ENCODE results near the gene ACADS. TPM values are rescaled to one million over a fixed set of nuclear protein-coding genes. Genes with fewer than 3 reads are reported as not detected.

ACADS gene
- total RNA-seq, 1 donor from 2014 or later: 20.0 TPM

DNA sequence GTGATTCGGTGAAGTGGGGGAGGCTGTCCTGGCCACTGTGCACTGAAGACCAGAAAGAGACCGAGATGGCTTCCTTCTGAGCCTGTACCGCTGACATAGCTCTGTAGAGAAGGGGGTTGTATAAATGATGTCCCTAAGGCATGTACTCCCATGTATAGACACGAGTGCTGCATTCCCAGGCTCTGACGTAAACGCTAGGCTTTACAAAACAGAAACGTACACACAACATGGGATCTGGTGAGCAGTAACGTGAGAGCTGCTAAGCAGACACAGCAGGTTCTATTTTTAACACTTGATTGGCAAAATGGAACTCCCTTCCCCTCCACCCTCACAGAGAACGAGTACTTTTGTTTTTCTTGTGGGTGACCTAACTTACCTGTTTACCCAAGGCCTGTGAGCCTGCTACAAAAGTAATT lies 35.9 kb downstream of the ACADS start:
- peak; percentile 60 for DNase-seq (ENCODE audit: low read depth)
- H3K36me3 ChIP-seq (ENCODE audit: control insufficient read depth, insufficient read depth, low read length): no peaks in the 10 kb centered on the region

DNA sequence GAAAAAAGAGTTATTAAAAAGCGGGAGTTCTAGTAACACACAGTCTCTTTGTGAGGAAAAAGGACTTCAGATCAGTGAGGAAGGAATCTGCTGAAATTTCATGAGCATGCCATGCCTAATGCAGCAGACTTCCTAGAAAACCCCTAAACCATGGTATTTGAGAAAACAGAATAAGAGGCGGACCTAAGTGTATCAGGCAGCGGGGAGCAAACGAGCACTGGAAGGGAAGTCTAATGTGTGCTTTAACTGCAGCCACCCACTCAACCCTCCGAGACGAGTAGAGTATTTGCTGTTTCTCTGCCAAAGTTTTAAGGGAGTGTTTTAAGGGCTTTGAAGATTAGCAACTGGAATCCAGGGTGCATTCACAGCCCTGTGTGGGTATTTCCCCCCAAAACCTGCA lies 36.5 kb downstream of the ACADS start:
- no peak for TF ChIP-seq CTCF (IDR thresholded peaks at IDR 0.05; ENCODE audit: insufficient read depth, low read length, poor library complexity, severe bottlenecking)
- Histone ChIP-seq H3K36me3 (ENCODE audit: control insufficient read depth, insufficient read depth, low read length) (no peaks in the 10 kb centered on the region), H3K4me3 (ENCODE audit: low read depth, low read length) (no peak overlapping the region), H3K27me3 (ENCODE audit: control insufficient read depth, insufficient read depth, low read length) (no peaks in the 10 kb centered on the region)
- no peak for DNase-seq (ENCODE audit: low read depth)

More for the DNA sequence above, 35.9 kb downstream of the ACADS start:
- Histone ChIP-seq H3K27me3 (ENCODE audit: control insufficient read depth, insufficient read depth, low read length) (no peaks in the 10 kb centered on the region), H3K4me3 (ENCODE audit: low read depth, low read length) (no peak overlapping the region)
- TF ChIP-seq CTCF (IDR thresholded peaks at IDR 0.05; ENCODE audit: insufficient read depth, low read length, poor library complexity, severe bottlenecking): no peak

- H3K27me3 ChIP-seq (ENCODE audit: control insufficient read depth, insufficient read depth, low read length): no peaks in the 10 kb centered on the region
- no peak for DNase-seq (ENCODE audit: low read depth)
- no peak overlapping the region for H3K4me3 ChIP-seq (ENCODE audit: low read depth, low read length)
- no peaks in the 10 kb centered on the region for H3K36me3 ChIP-seq (ENCODE audit: control insufficient read depth, insufficient read depth, low read length)
- no peak for TF ChIP-seq CTCF (IDR thresholded peaks at IDR 0.05; ENCODE audit: insufficient read depth, low read length, poor library complexity, severe bottlenecking)
These were observed 37.6 kb downstream of the ACADS start for GRCh38 chr12:120763250-120763649.

- no peaks in the 10 kb centered on the region for H3K36me3 ChIP-seq (ENCODE audit: control insufficient read depth, insufficient read depth, low read length)
- no peak overlapping the region for H3K4me3 ChIP-seq (ENCODE audit: low read depth, low read length)
These were observed 39.2 kb downstream of the ACADS start for GRCh38 chr12:120764816-120765215.

DNA sequence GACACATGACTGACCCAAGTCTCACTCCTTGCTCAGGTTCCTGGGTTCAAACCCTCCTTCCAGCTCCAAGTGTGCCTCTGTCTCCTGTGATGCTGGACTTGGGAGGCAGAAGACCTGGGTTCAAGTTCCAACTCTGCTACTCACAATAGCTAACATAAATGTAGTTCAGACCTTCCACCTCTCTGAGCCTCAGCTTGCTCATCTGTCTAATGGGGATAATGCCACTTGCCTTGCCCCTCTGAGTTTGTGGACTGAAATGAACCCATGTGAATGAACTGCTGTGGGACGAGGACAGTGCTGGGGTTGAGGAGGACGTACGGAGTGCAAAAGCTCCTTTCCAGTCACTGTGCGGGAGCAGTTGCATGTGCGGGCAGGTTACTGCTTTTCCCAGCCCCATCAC lies 40.9 kb downstream of the ACADS start:
- no peak for DNase-seq (ENCODE audit: low read depth)
- TF ChIP-seq CTCF (IDR thresholded peaks at IDR 0.05; ENCODE audit: insufficient read depth, low read length, poor library complexity, severe bottlenecking): no peak
- Histone ChIP-seq H3K27me3 (ENCODE audit: control insufficient read depth, insufficient read depth, low read length) (no peaks in the 10 kb centered on the region), H3K4me3 (ENCODE audit: low read depth, low read length) (no peak overlapping the region), H3K36me3 (ENCODE audit: control insufficient read depth, insufficient read depth, low read length) (no peaks in the 10 kb centered on the region)

More at GRCh38 chr12:120764816-120765215, 39.2 kb downstream of the ACADS start:
- no peaks in the 10 kb centered on the region for H3K27me3 ChIP-seq (ENCODE audit: control insufficient read depth, insufficient read depth, low read length)
- no peak for TF ChIP-seq CTCF (IDR thresholded peaks at IDR 0.05; ENCODE audit: insufficient read depth, low read length, poor library complexity, severe bottlenecking)
- DNase-seq (ENCODE audit: low read depth): no peak
